ENCODE data around the gene FUNDC1.

Gene FUNDC1

GRCh38 chrX:44480591-44480990 is 62.1 kb downstream of the FUNDC1 start:
- no peak for TF ChIP-seq CEBPB (IDR thresholded peaks at IDR 0.05)
- no peak for TF ChIP-seq YY1 (IDR thresholded peaks at IDR 0.05; ENCODE audit: low read depth)
- no peak for TF ChIP-seq RAD21 (IDR thresholded peaks at IDR 0.05; ENCODE audit: low read depth)
- TF ChIP-seq REST (IDR thresholded peaks at IDR 0.05; ENCODE audit: low read depth), result no peak
- TF ChIP-seq EP300 (IDR thresholded peaks at IDR 0.05; ENCODE audit: borderline replicate concordance), result no peak
- TF ChIP-seq ZBTB7A (IDR thresholded peaks at IDR 0.05; ENCODE audit: low read depth), result no peak
- TF ChIP-seq USF1 (IDR thresholded peaks at IDR 0.05), result no peak
- TF ChIP-seq TAF1 (IDR thresholded peaks at IDR 0.05; ENCODE audit: low read depth), result no peak
- no peak for TF ChIP-seq TEAD4 (IDR thresholded peaks at IDR 0.05)
- no peak for TF ChIP-seq NFIC (IDR thresholded peaks at IDR 0.05)

GRCh38 chrX:44474410-44474809 is 68.2 kb downstream of the FUNDC1 start:
- TF ChIP-seq FOXM1 (IDR thresholded peaks at IDR 0.05; ENCODE audit: borderline replicate concordance, low read depth), result no peak
- no peak for TF ChIP-seq ZBTB7A (IDR thresholded peaks at IDR 0.05; ENCODE audit: low read depth)
- TF ChIP-seq YY1 (IDR thresholded peaks at IDR 0.05; ENCODE audit: low read depth), result no peak
- no peak for TF ChIP-seq EP300 (IDR thresholded peaks at IDR 0.05; ENCODE audit: borderline replicate concordance)
- TF ChIP-seq CEBPB (IDR thresholded peaks at IDR 0.05), result no peak
- TF ChIP-seq TAF1 (IDR thresholded peaks at IDR 0.05; ENCODE audit: low read depth), result no peak
- no peak for TF ChIP-seq MAX (IDR thresholded peaks at IDR 0.05)
